ENCODE measurements around the gene FXYD6.

The FXYD6 gene

GRCh38 chr11:117790279-117790678, 86.2 kb downstream of the FXYD6 start:
- no peak for DNase-seq

- no peak for DNase-seq
Measured at GRCh38 chr11:117789241-117789640, 87.2 kb downstream of the FXYD6 start.

All from CD4-positive, alpha-beta T cell treated with Interleukin-1 beta for 1 hour (primary cell).